Heart right ventricle (tissue), 16 donors: ENCODE results near the gene CRYGC. TPM values are rescaled to one million over a fixed set of nuclear protein-coding genes. Genes with fewer than 3 reads are reported as not detected.
"Not testable (repeated sequence)": the region's sequence is repeated elsewhere in the genome, so short reads cannot be mapped to it uniquely, and the experiment has no call there.

Experiments used
- ATAC-seq, 8 donors: fragments of 200-7000 bp; cut with Tn5 transposase; one replicate each; pipeline ENCODE4 v1.9.1; 2020; ENCODE audit warnings: mild to moderate bottlenecking in 8 of 8, moderate library complexity in 8 of 8, moderate number of reproducible peaks in 1 of 8
- DNase-seq, 2 donors: peaks; one replicate each; pipeline ENCODE4 v3.0.0-alpha.2; 2020
- H3K27ac ChIP-seq, 10 donors: fragments of 200-600 bp; sonication (generic) in 2 of 10; one replicate each; pipeline versions ENCODE4 v1.5.0 to v1.8.0; 2020 to 2022; ENCODE audit warnings: mild to moderate bottlenecking in 3 of 10
- H3K27me3 ChIP-seq, 7 donors: fragments of 200-600 bp; one replicate each; pipeline ENCODE4 v1.8.0; 2021 to 2022; ENCODE audit warnings: mild to moderate bottlenecking in 2 of 7
- H3K36me3 ChIP-seq, 9 donors: fragments of 200-600 bp; sonication (generic) in 1 of 9; one replicate each; pipeline versions ENCODE4 v1.5.0 to v1.8.0; 2020 to 2022; ENCODE audit warnings: mild to moderate bottlenecking in 2 of 9
- H3K4me1 ChIP-seq, 9 donors: fragments of 200-600 bp; sonication (generic) in 1 of 9; one replicate each; pipeline versions ENCODE4 v1.5.0 to v1.8.0; 2020 to 2022; ENCODE audit warnings: mild to moderate bottlenecking in 4 of 9
- H3K4me3 ChIP-seq, 10 donors: fragments of 200-600 bp; sonication (generic) in 2 of 10; one replicate each; pipeline versions ENCODE4 v1.5.0 to v1.8.0; 2020 to 2022; ENCODE audit warnings: mild to moderate bottlenecking in 7 of 10, moderate library complexity in 2 of 10
- H3K9me3 ChIP-seq, 11 donors: fragments of 200-600 bp in 10 of 11; sonication (generic) in 2 of 11; one replicate each; pipeline versions ENCODE4 v1.5.0 to v1.8.0; 2013 to 2022; ENCODE audit warnings: mild to moderate bottlenecking in 2 of 11, control low read depth in 1 of 11, moderate library complexity in 1 of 11
- WGBS, 2 donors: extraction: QIAGEN DNeasy Blood & Tissue Kit; methylation state at CpG; one replicate each; pipeline ENCODE4 v1.1.7; 2013; ENCODE audit warnings: inconsistent platforms in 1 of 2; 5-methylcytosine and 5-hydroxymethylcytosine counted together
- intact Hi-C, 10 donors: fragments of 100-400 bp; cut with DNase I; formaldehyde crosslinking; loops; one replicate each; pipeline versions ENCODE4 v1.11.1 to v1.14.2; 2022
- polyA plus RNA-seq, 2 donors: library from polyadenylated mRNA; stranded (reverse); fragments of 200-250 nt; gene quantifications; one replicate each; pipeline ENCODE4 v1.2.3, GENCODE V29; 2013
- total RNA-seq, 10 donors: library from RNA; stranded (reverse); fragmentation: NEBNext Ultra II Directional in 3 of 10; extraction: Animal tissue kit (Norgen Biotek cat#: 25700) in 3 of 10; gene quantifications; one replicate each; pipeline versions ENCODE4 v1.2.1 to v1.2.4, GENCODE V29; 2021 to 2023
- TF ChIP-seq, protein P1 (sequence below), 9 donors: fragments of 200-600 bp; sonication (generic) in 2 of 9; IDR thresholded peaks; one replicate each; pipeline versions ENCODE4 v1.5.0 to v1.8.0; 2021 to 2022; ENCODE audit warnings: antibody characterized with exemption in 9 of 9, mild to moderate bottlenecking in 5 of 9, moderate library complexity in 1 of 9
- donor health status: Arrhythmogenic right ventricular cardiomyopathy.
- donor health status: ischemic (EF 13 %, LVEDD 7.1; RV severe dilation, severe dysfunction).
- donor health status: healthy with polysubstance abuse.
- donor health status: DM: no; HTN: yes; CAD: no.
- donor health status: DM: no; HTN: no; CAD: no.
- donor health status: ischemic (EF 25% LVEDD 6.9; RV normal size, moderate dysfunction).
- donor health status: ischemic (EF 25% LVEDD 5.7; RV mildly dilated, moderate dysfunction).
- donor health status: healthy.
- donor health status: DM: yes; HTN: yes; CAD: no.
- donor health status: Ischemic cardiomyopathy.
- donor health status: ischemic (EF 35%, LVEDD 5.7; RV mildly dilated, moderate dysfunction).
- donor health status: nonischemic (EF 11% LVEDD 7.7; RV severe dilation, severe dysfunction).
- donor health status: DM: yes; HTN: yes; CAD: no.
- donor health status: PGD.
- donor health status: ischemic (EF 29% LVEDD 5.4; RV normal size, mild dysfunction).
- donor health status: nonischemic (EF 23%, LVEDD 6.1; RV moderate dilation, normal function).

CRYGC gene
- total and polyA plus RNA-seq, 12 donors: not detected

GRCh38 chr2:208101716-208102631, 27.7 kb downstream of the CRYGC start:
- 38 to 61% methylated on average over 10 of the region's 10 CpGs for WGBS, 2 donors
- ATAC-seq (peak in 2 of 8 donors; percentile 35 to 42), DNase-seq (no peak)
- Histone ChIP-seq H3K36me3 (no peaks in the 10 kb centered on the region), H3K9me3 (no peaks in the 10 kb centered on the region), H3K27me3 (peaks cover 0 to 17% (median 0%) of the 10 kb centered on the region in 7 donors), H3K4me1 (peaks cover 0 to 11% (median 3%) of the 10 kb centered on the region in 9 donors), H3K4me3 (no peak overlapping the region), H3K27ac (no peak overlapping the region)
- intact Hi-C loops: loop anchor here in 2 of 10 donors (5.0 to 10.0 kb wide), 2 partner anchors 153 to 1295 kb away; partner anchors contain the start of gene IDH1 (in 1 of the 2)
- TF ChIP-seq, protein P1, sequence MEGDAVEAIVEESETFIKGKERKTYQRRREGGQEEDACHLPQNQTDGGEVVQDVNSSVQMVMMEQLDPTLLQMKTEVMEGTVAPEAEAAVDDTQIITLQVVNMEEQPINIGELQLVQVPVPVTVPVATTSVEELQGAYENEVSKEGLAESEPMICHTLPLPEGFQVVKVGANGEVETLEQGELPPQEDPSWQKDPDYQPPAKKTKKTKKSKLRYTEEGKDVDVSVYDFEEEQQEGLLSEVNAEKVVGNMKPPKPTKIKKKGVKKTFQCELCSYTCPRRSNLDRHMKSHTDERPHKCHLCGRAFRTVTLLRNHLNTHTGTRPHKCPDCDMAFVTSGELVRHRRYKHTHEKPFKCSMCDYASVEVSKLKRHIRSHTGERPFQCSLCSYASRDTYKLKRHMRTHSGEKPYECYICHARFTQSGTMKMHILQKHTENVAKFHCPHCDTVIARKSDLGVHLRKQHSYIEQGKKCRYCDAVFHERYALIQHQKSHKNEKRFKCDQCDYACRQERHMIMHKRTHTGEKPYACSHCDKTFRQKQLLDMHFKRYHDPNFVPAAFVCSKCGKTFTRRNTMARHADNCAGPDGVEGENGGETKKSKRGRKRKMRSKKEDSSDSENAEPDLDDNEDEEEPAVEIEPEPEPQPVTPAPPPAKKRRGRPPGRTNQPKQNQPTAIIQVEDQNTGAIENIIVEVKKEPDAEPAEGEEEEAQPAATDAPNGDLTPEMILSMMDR (IDR thresholded peaks at IDR 0.05): peak in 4 of 9 donors; percentile 14 to 36 (median 26)

- WGBS, 2 donors: 72 to 92% methylated on average over 13 of the region's 13 CpGs
- intact Hi-C loops: loop anchor here in 2 of 10 donors (5.0 to 10.0 kb wide), 2 partner anchors 155 to 1297 kb away; partner anchors contain the start of gene IDH1 (in 1 of the 2)
Measured at GRCh38 chr2:208099682-208100470, 29.8 kb downstream of the CRYGC start.

DNA sequence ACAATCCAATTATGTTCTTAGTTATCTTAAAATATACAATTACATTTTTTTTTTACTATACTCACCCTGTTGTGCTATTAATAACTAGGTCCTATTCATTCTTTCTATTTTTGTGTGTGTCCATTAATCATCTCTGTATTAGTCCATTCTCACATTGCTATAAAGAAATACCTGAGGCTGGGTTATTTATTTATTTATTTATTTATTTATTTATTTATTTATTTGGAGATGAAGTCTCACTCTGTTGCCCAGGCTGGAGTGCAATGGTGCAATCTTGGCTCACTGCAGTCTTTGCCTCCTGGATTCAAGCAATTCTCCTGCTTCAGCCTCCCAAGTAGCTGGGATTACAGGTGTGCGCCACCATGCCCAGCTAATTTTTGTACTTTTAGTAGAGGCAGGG, 30.9 kb downstream of the CRYGC start:
- intact Hi-C loops: not testable (repeated sequence)
- WGBS, 2 donors: 100% methylated on average over 1 of the region's 1 CpG

More at GRCh38 chr2:208099682-208100470, 29.8 kb downstream of the CRYGC start:
- peaks cover 0 to 7% (median 0%) of the 10 kb centered on the region in 7 donors for H3K27me3 ChIP-seq
- H3K9me3 ChIP-seq: no peaks in the 10 kb centered on the region
- H3K36me3 ChIP-seq: no peaks in the 10 kb centered on the region
- peaks cover 0 to 11% (median 3%) of the 10 kb centered on the region in 9 donors for H3K4me1 ChIP-seq
- no peak overlapping the region for H3K27ac ChIP-seq
- TF ChIP-seq, protein P1 (IDR thresholded peaks at IDR 0.05): no peak
- ATAC-seq (no peak), DNase-seq (no peak)
- H3K4me3 ChIP-seq: no peak overlapping the region

DNA sequence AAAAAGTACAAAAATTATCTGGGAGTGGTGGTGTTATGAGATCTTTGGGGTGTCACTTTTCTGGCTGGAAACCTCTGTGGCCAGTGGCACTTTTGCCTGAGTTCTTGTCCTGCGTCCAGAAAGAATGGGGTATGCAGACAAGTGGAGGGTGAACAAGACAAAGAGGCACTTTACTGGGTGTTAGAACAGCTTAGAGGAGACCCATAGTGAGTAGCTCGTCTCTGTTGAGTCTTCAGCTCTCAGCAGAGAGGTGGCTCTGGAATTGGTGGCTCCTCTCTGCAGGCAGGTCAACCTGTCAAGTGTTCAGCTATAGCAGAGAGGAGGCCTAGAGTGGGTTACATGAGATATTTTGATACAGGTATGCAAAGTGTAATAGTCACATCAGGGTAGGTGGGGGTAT, 31.4 kb downstream of the CRYGC start:
- TF ChIP-seq, protein P1 (IDR thresholded peaks at IDR 0.05): no peak
- Histone ChIP-seq H3K27ac (no peak overlapping the region), H3K27me3 (peaks cover 0 to 7% (median 0%) of the 10 kb centered on the region in 7 donors), H3K36me3 (no peaks in the 10 kb centered on the region), H3K4me3 (no peak overlapping the region), H3K4me1 (peaks cover 0 to 11% (median 3%) of the 10 kb centered on the region in 9 donors), H3K9me3 (no peaks in the 10 kb centered on the region)
- WGBS, 2 donors: 31 to 38% methylated on average over 2 of the region's 2 CpGs
- intact Hi-C loops: no loop called here
- DNase-seq (no peak), ATAC-seq (peak in 3 of 8 donors; percentile 20 to 53 (median 31))

More for the DNA sequence above, 30.9 kb downstream of the CRYGC start:
- peaks cover 0 to 11% (median 3%) of the 10 kb centered on the region in 9 donors for H3K4me1 ChIP-seq
- DNase-seq, H3K27me3 ChIP-seq, H3K27ac ChIP-seq, H3K36me3 ChIP-seq, H3K4me3 ChIP-seq, H3K9me3 ChIP-seq, ATAC-seq: not testable (repeated sequence)
